Muscle layer of colon (tissue), 2 donors: ENCODE data around the gene HSF4.

Experiments
- H3K27ac ChIP-seq: one replicate; pipeline ENCODE4 v1.7.0; 2013; ENCODE audit warnings: low read depth, mild to moderate bottlenecking, low read length, moderate library complexity
- H3K27me3 ChIP-seq, 2 donors: one replicate each; pipeline ENCODE4 v1.7.0; 2013; ENCODE audit warnings: low read length in 2 of 2, mild to moderate bottlenecking in 2 of 2; ENCODE audit not compliant: insufficient read depth in 2 of 2, control insufficient read depth in 1 of 2
- H3K36me3 ChIP-seq: one replicate; pipeline ENCODE4 v1.7.0; 2013; ENCODE audit warnings: mild to moderate bottlenecking, low read length; ENCODE audit not compliant: insufficient read depth
- H3K4me1 ChIP-seq: one replicate; pipeline ENCODE4 v1.7.0; 2013; ENCODE audit warnings: mild to moderate bottlenecking, low read length; ENCODE audit not compliant: insufficient read depth
- H3K4me3 ChIP-seq, 2 donors: one replicate each; pipeline ENCODE4 v1.7.0; 2013; ENCODE audit warnings: low read length in 2 of 2, low read depth in 1 of 2, mild to moderate bottlenecking in 1 of 2, moderate library complexity in 1 of 2
- H3K9ac ChIP-seq: one replicate; pipeline ENCODE4 v1.7.0; 2013; ENCODE audit warnings: low read length
- H3K9me3 ChIP-seq: one replicate; pipeline ENCODE4 v1.7.0; 2013; ENCODE audit warnings: mild to moderate bottlenecking, low read length
- donor health status: abdominal sarcoma.
- donor health status: Adenocarcinoma of cecum.

HSF4 gene

DNA sequence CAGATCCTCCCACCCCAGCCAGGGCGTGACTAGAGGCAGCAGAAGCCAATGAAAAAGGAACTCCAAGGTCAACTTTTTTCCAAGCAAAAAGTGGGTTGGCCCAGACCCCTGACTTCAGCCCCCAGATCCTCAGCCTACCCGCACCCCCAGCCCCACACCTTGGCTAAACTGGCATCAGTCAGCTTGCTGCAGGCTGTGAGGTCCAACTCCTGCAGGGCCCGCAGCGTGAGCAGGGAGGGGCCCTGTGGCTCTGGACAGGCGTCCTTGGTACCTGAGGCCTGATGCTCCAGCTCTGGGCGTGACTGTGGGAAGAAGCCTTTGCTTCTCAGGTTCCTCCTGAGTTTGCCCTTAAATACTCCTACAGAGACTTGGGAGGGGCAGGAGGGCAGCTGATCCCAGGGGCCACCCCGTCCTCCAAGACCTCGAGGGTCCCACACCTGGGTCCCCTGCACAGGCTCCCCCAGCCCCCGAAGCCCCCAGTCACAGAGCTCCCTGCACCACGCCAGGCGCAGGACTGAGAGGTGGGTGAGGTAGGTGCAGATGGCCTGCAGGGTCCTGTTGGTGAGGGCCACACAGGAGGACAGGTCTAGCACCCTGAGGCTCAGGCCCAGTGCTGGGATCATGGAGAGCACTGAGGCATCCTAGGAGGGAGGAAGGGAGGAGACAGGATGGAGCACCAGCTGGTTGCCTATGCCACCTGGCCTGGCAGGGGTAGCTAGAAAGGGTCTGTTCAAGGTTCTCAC, 43.8 kb downstream of the HSF4 start:
- no peak overlapping the region for H3K27ac ChIP-seq
- H3K4me1 ChIP-seq = no peaks in the 10 kb centered on the region
- H3K9me3 ChIP-seq = no peaks in the 10 kb centered on the region
- H3K36me3 ChIP-seq = no peaks in the 10 kb centered on the region
- H3K27me3 ChIP-seq = no peaks in the 10 kb centered on the region
- H3K9ac ChIP-seq = no peak overlapping the region
- no peak overlapping the region for H3K4me3 ChIP-seq

GRCh38 chr16:67209565-67209964, 45.0 kb downstream of the HSF4 start:
- no peak overlapping the region for H3K27ac ChIP-seq
- no peaks in the 10 kb centered on the region for H3K27me3 ChIP-seq
- H3K36me3 ChIP-seq = no peaks in the 10 kb centered on the region
- H3K4me1 ChIP-seq = no peaks in the 10 kb centered on the region
- no peaks in the 10 kb centered on the region for H3K9me3 ChIP-seq
- no peak overlapping the region for H3K9ac ChIP-seq
- H3K4me3 ChIP-seq = no peak overlapping the region

- no peak overlapping the region for H3K9ac ChIP-seq
- no peaks in the 10 kb centered on the region for H3K36me3 ChIP-seq
- no peak overlapping the region for H3K4me3 ChIP-seq
- H3K27ac ChIP-seq = no peak overlapping the region
- no peaks in the 10 kb centered on the region for H3K4me1 ChIP-seq
- H3K9me3 ChIP-seq = no peaks in the 10 kb centered on the region
- H3K27me3 ChIP-seq = no peaks in the 10 kb centered on the region
Measured at GRCh38 chr16:67210069-67210937, 45.8 kb downstream of the HSF4 start.

GRCh38 chr16:67211674-67212073, 47.1 kb downstream of the HSF4 start:
- Histone ChIP-seq H3K9ac (no peak overlapping the region), H3K4me3 (no peak overlapping the region), H3K9me3 (no peaks in the 10 kb centered on the region), H3K27me3 (no peaks in the 10 kb centered on the region), H3K27ac (no peak overlapping the region), H3K36me3 (no peaks in the 10 kb centered on the region), H3K4me1 (no peaks in the 10 kb centered on the region)

DNA sequence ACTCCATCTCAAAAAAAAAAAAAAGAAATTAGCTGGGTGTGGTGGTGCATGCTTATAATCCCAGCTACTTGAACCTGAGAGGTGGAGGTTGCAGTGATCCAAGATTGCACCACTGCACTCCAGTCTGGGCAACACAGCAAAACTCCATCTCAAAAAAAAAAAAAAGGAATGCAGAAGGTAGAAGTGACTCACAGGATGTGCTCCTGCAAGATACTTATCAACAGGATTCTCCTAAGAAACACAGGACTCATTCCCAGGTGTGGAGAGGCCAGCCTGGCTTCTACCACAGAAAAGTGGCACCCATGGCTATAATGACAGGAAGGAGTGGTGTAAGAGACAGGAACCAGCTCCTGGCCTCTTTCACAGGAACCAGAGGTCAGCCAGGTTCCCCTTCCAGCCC, 48.2 kb downstream of the HSF4 start:
- no peak overlapping the region for H3K27ac ChIP-seq
- H3K9ac ChIP-seq = no peak overlapping the region
- no peaks in the 10 kb centered on the region for H3K36me3 ChIP-seq
- H3K4me1 ChIP-seq = no peaks in the 10 kb centered on the region
- H3K4me3 ChIP-seq = no peak overlapping the region
- H3K27me3 ChIP-seq = no peaks in the 10 kb centered on the region
- H3K9me3 ChIP-seq = no peaks in the 10 kb centered on the region

DNA sequence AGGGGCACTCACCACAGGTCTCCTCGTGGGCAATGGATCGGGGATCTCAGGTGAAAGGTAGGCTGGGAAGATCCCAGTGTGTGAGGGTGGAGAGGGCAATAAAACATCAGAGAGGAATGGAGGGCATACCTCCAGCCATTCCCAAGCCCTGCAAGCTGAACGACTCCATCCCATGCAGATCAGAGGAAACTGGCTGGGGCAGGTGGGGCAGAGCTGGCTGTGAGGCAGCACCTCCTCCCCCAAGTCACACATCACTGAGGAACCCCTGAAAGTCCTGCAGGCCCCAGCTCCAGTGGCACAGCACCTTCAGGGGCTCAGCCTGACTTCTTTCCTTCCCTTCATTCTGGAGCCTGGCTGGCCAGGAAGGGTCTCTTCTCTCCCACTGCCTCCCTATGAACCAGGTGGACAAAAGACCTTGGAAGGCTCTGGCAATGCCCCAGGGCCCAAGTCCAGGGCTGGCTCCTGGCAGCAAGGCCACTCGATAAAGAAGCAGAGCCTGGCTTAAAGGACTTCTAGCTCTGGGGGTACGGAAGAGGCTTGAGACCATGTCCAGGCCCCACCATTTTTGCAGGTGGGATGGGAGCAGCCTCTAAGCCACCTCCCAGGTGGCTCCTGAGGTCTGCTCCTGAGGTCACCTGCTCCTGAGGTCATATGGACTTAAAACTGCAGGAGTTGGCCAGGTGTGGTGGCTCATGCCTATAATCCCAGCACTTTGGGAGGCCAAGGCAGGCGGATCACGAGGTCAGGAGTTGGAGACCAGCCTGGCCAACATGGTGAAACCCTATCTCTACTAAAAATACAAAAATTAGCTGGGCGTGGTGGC, 48.9 kb downstream of the HSF4 start:
- H3K27me3 ChIP-seq = no peaks in the 10 kb centered on the region

DNA sequence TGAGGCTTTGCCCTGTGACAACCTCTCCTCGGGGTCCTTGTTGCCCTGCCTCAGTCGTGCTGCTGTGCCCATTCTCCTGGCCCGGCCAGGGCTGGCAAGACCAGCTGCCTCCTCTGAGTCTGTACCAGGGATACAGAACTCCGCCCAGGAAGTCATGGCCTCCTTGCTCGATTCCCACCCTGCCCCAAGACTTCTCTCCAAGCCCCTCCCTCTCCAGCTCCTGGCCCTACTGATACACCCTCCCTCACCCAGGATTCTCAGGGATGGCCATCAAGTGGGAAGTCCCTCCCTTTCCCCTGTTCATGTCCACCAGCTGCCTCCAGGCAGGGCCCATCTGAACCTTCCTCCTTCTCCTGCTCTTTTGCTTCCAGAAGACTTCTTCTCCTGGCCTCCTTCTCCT, 51.2 kb downstream of the HSF4 start:
- no peaks in the 10 kb centered on the region for H3K4me1 ChIP-seq
- no peak overlapping the region for H3K4me3 ChIP-seq
- no peaks in the 10 kb centered on the region for H3K27me3 ChIP-seq
- no peak overlapping the region for H3K27ac ChIP-seq
- no peaks in the 10 kb centered on the region for H3K9me3 ChIP-seq
- no peaks in the 10 kb centered on the region for H3K36me3 ChIP-seq
- H3K9ac ChIP-seq = no peak overlapping the region

More for the DNA sequence above, 48.9 kb downstream of the HSF4 start:
- Histone ChIP-seq H3K4me1 (no peaks in the 10 kb centered on the region), H3K4me3 (no peak overlapping the region), H3K9ac (no peak overlapping the region), H3K27ac (no peak overlapping the region), H3K9me3 (no peaks in the 10 kb centered on the region), H3K36me3 (no peaks in the 10 kb centered on the region)

- H3K27ac ChIP-seq = peak overlapping the region; percentile 44
- no peaks in the 10 kb centered on the region for H3K9me3 ChIP-seq
- no peaks in the 10 kb centered on the region for H3K27me3 ChIP-seq
- H3K36me3 ChIP-seq = no peaks in the 10 kb centered on the region
- H3K4me3 ChIP-seq = no peak overlapping the region
- no peaks in the 10 kb centered on the region for H3K4me1 ChIP-seq
- H3K9ac ChIP-seq = no peak overlapping the region
Measured at GRCh38 chr16:67216612-67217490, 52.3 kb downstream of the HSF4 start.
